PC-9 (cell line): Measurements from ENCODE around the gene RAB26.

Experiments
- CTCF ChIP-seq: fragments of 200-600 bp; sonication (generic); conservative IDR thresholded peaks from 2 replicates; pipeline ENCODE4 v1.6.1; 2017; ENCODE audit warnings: mixed run types, antibody characterized with exemption, mild to moderate bottlenecking, moderate library complexity
- EZH2 ChIP-seq: fragments of 200-600 bp; sonication (generic); IDR thresholded peaks from 2 replicates; pipeline ENCODE4 v1.8.0; 2017; ENCODE audit warnings: antibody characterized with exemption, low read depth

- TF ChIP-seq EZH2: no peak
- TF ChIP-seq CTCF: no peak
These were observed 22.4 kb downstream of the RAB26 start for GRCh38 chr16:2170587-2171435.
